H1 (cell line): ENCODE measurements around the gene SPSB3. TPM values are rescaled to one million over a fixed set of nuclear protein-coding genes. Genes with fewer than 3 reads are reported as not detected.

Experiments used
- CTCF ChIA-PET: fragments of 300-600 bp; sonication (Branson Sonifier 250); formaldehyde crosslinking; loops from one replicate; lab custom pipeline; 2021; ENCODE audit not compliant: partially characterized antibody; lab: Charles Lee
- POLR2A ChIA-PET: fragments of 300-600 bp; sonication (Branson Sonifier 250); formaldehyde crosslinking; loops from one replicate; lab custom pipeline; 2021; ENCODE audit warnings: inconsistent platforms; ENCODE audit not compliant: partially characterized antibody; lab: Charles Lee
- DNase-seq, 2 experiments: peaks; one replicate each; pipeline versions ENCODE4 v3.0.0 to v3.0.0-alpha.2; 2010 to 2022; ENCODE audit warnings: low spot score in 2 of 2, low read depth in 1 of 2, mixed read lengths in 1 of 2
- FAIRE-seq: peaks from 2 replicates; lab custom pipeline; 2011; peaks lifted over from hg19 to GRCh38; lab: Jason Lieb, UNC
- H2AFZ ChIP-seq: 2 replicates; pipeline ENCODE4 v1.8.1; 2012; ENCODE audit warnings: low read length, inconsistent platforms
- H2AK5ac ChIP-seq: 2 replicates; pipeline ENCODE4 v1.6.1; 2013; ENCODE audit warnings: low read depth, low read length
- H2BK120ac ChIP-seq: replicated peaks from 2 replicates; pipeline ENCODE3; 2013; ENCODE audit warnings: low read depth, low read length, inconsistent platforms
- H2BK12ac ChIP-seq: 2 replicates; pipeline ENCODE4 v1.6.1; 2013; ENCODE audit warnings: low read depth, low read length
- H2BK15ac ChIP-seq: 2 replicates; pipeline ENCODE4 v1.6.1; 2013; ENCODE audit warnings: low read length
- H2BK20ac ChIP-seq: 2 replicates; pipeline ENCODE4 v1.6.1; 2013; ENCODE audit warnings: low read length
- H2BK5ac ChIP-seq: 2 replicates; pipeline ENCODE4 v1.6.1; 2013; ENCODE audit warnings: low read depth, low read length
- H3K14ac ChIP-seq: 2 replicates; pipeline ENCODE4 v1.6.1; 2013; ENCODE audit warnings: inconsistent platforms; ENCODE audit not compliant: insufficient read length
- H3K18ac ChIP-seq: 2 replicates; pipeline ENCODE4 v1.6.1; 2013; ENCODE audit warnings: low read length; ENCODE audit errors: extremely low read depth
- H3K23ac ChIP-seq: 2 replicates; pipeline ENCODE4 v1.6.1; 2013; ENCODE audit warnings: inconsistent platforms; ENCODE audit not compliant: insufficient read length
- H3K23me2 ChIP-seq: 2 replicates; pipeline ENCODE4 v1.6.1; 2013; ENCODE audit warnings: low read depth, low read length
- H3K27ac ChIP-seq: 2 replicates; pipeline ENCODE4 v1.6.1; 2011; ENCODE audit warnings: low read depth, low read length, inconsistent platforms
- H3K27me3 ChIP-seq, 4 experiments: replicated peaks in 1 of 4; 1 replicate in 1 of 4; 2 replicates in 3 of 4; pipeline versions ENCODE4 v1.6.1 to v1.8.1; 2011 to 2013; ENCODE audit warnings: low read length in 3 of 4, mild to moderate bottlenecking in 3 of 4, inconsistent platforms in 2 of 4, mixed read lengths in 2 of 4, moderate library complexity in 1 of 4; ENCODE audit not compliant: control insufficient read depth in 3 of 4, insufficient read depth in 3 of 4; ENCODE audit errors: extremely low read depth in 1 of 4
- H3K36me3 ChIP-seq, 4 experiments: 2 replicates each; pipeline versions ENCODE4 v1.6.1 to v1.8.1; 2011 to 2013; ENCODE audit warnings: mild to moderate bottlenecking in 4 of 4, low read length in 3 of 4, moderate library complexity in 2 of 4, control low read depth in 1 of 4, inconsistent platforms in 1 of 4; ENCODE audit not compliant: insufficient read depth in 4 of 4, control insufficient read depth in 2 of 4
- H3K4ac ChIP-seq: replicated peaks from 2 replicates; pipeline ENCODE3; 2013; ENCODE audit warnings: low read length, low read depth, mixed read lengths, inconsistent platforms; ENCODE audit not compliant: insufficient read length
- H3K4me1 ChIP-seq, 4 experiments: replicated peaks in 1 of 4; 1 replicate in 1 of 4; 2 replicates in 3 of 4; pipeline versions ENCODE4 v1.6.1 to v1.8.1; 2011 to 2013; ENCODE audit warnings: low read length in 3 of 4, inconsistent platforms in 2 of 4, mixed read lengths in 1 of 4; ENCODE audit not compliant: insufficient read depth in 4 of 4, control insufficient read depth in 3 of 4
- H3K4me2 ChIP-seq, 2 experiments: 2 replicates each; pipeline versions ENCODE4 v1.6.1 to v1.8.1; 2011 to 2013; ENCODE audit warnings: low read depth in 2 of 2, low read length in 2 of 2, control low read depth in 1 of 2, inconsistent platforms in 1 of 2, mild to moderate bottlenecking in 1 of 2; ENCODE audit not compliant: insufficient read depth in 1 of 2
- H3K4me3 ChIP-seq, 4 experiments: fragments of 200-600, 300-600 bp in 1 of 4; sonication (generic), shearing (Covaris generic), sonication (Bioruptor Twin) in 1 of 4; 2 replicates each; pipeline versions ENCODE4 v1.5.1 to v1.8.1; 2011 to 2016; ENCODE audit warnings: low read length in 4 of 4, low read depth in 3 of 4, control low read depth in 2 of 4, inconsistent platforms in 2 of 4, mild to moderate bottlenecking in 2 of 4, mixed read lengths in 1 of 4, moderate library complexity in 1 of 4; ENCODE audit not compliant: insufficient read depth in 2 of 4; ENCODE audit errors: extremely low read depth in 1 of 4
- H3K56ac ChIP-seq: replicated peaks from 2 replicates; pipeline ENCODE3; 2013; ENCODE audit warnings: low read depth, mild to moderate bottlenecking, mixed read lengths, low read length, inconsistent platforms; ENCODE audit not compliant: insufficient read length
- H3K79me1 ChIP-seq: 2 replicates; pipeline ENCODE4 v1.6.1; 2013; ENCODE audit warnings: low read depth, low read length, control low read depth
- H3K79me2 ChIP-seq, 2 experiments: 2 replicates each; pipeline versions ENCODE4 v1.6.1 to v1.8.1; 2012 to 2013; ENCODE audit warnings: low read length in 2 of 2, mild to moderate bottlenecking in 2 of 2, inconsistent platforms in 1 of 2; ENCODE audit not compliant: insufficient read depth in 2 of 2, control insufficient read depth in 1 of 2
- H3K9ac ChIP-seq, 4 experiments: replicated peaks in 1 of 4; 1 replicate in 1 of 4; 2 replicates in 3 of 4; pipeline versions ENCODE4 v1.6.1 to v1.8.1; 2011 to 2013; ENCODE audit warnings: low read depth in 3 of 4, low read length in 3 of 4, control low read depth in 2 of 4, mild to moderate bottlenecking in 2 of 4, moderate library complexity in 2 of 4, inconsistent platforms in 1 of 4; ENCODE audit errors: extremely low read depth in 1 of 4
- H3K9me3 ChIP-seq, 2 experiments: 2 replicates each; pipeline versions ENCODE4 v1.6.1 to v1.8.1; 2012 to 2013; ENCODE audit warnings: mild to moderate bottlenecking in 2 of 2, moderate library complexity in 2 of 2, control low read depth in 1 of 2, inconsistent platforms in 1 of 2, low read depth in 1 of 2, low read length in 1 of 2, mixed read lengths in 1 of 2; ENCODE audit not compliant: insufficient read depth in 2 of 2
- H4K20me1 ChIP-seq, 2 experiments: replicated peaks in 1 of 2; 2 replicates each; pipeline versions ENCODE3 to v1.8.1; 2011 to 2013; ENCODE audit warnings: inconsistent platforms in 2 of 2, low read length in 2 of 2, mild to moderate bottlenecking in 1 of 2; ENCODE audit not compliant: insufficient read depth in 2 of 2, control insufficient read depth in 1 of 2
- H4K5ac ChIP-seq: 2 replicates; pipeline ENCODE4 v1.6.1; 2013; ENCODE audit warnings: low read length, low read depth, mixed read lengths, inconsistent platforms; ENCODE audit not compliant: insufficient read length
- H4K8ac ChIP-seq: 2 replicates; pipeline ENCODE4 v1.8.0; 2013; ENCODE audit warnings: mild to moderate bottlenecking, moderate library complexity, low read length, inconsistent platforms; ENCODE audit not compliant: insufficient read depth; ENCODE audit errors: extremely low read depth
- H4K91ac ChIP-seq: replicated peaks from 2 replicates; pipeline ENCODE3; 2013; ENCODE audit warnings: low read length, mixed read lengths, inconsistent platforms; ENCODE audit not compliant: insufficient read length
- ASH2L ChIP-seq: fragments of 200-600, 300-600 bp; sonication (generic); IDR thresholded peaks from one replicate; pipeline ENCODE4 v1.7.1; 2017; ENCODE audit warnings: low read length
- FOSL1 ChIP-seq: IDR thresholded peaks from 2 replicates; pipeline ENCODE4 v1.6.1; 2011; ENCODE audit warnings: mild to moderate bottlenecking, low read depth, low read length, moderate library complexity; ENCODE audit not compliant: insufficient read depth
- GTF2F1 ChIP-seq: IDR thresholded peaks from 2 replicates; pipeline ENCODE4 v1.6.1; 2012; ENCODE audit warnings: low read depth, low read length, improper control_type of control experiment, borderline replicate concordance
- MAFK ChIP-seq: IDR thresholded peaks from 2 replicates; pipeline ENCODE4 v1.6.1; 2012; ENCODE audit warnings: low read depth, mild to moderate bottlenecking, improper control_type of control experiment, low read length
- POLR2A ChIP-seq, 2 experiments: IDR thresholded peaks; 1 replicate in 1 of 2; 2 replicates in 1 of 2; pipeline ENCODE4 v1.6.1; 2011; ENCODE audit warnings: low read depth in 2 of 2, low read length in 2 of 2, mild to moderate bottlenecking in 2 of 2; ENCODE audit errors: control extremely low read depth in 1 of 2
- RBBP5 ChIP-seq: IDR thresholded peaks from 2 replicates; pipeline ENCODE4 v1.7.1; 2012; ENCODE audit warnings: low read depth, mild to moderate bottlenecking, inconsistent platforms, low read length, moderate library complexity, borderline replicate concordance
- RNF2 ChIP-seq: fragments of 200-900, 300-1000 bp; sonication (generic); IDR thresholded peaks from 2 replicates; pipeline ENCODE4 v1.7.1; 2016; ENCODE audit warnings: borderline replicate concordance, low read depth, mild to moderate bottlenecking, antibody characterized with exemption, low read length; ENCODE audit not compliant: poor library complexity, severe bottlenecking; ENCODE audit errors: missing control alignments
- SIN3A ChIP-seq, 2 experiments: IDR thresholded peaks in 1 of 2; conservative IDR thresholded peaks in 1 of 2; 2 replicates each; pipeline ENCODE4 v1.6.1; 2011 to 2012; ENCODE audit warnings: low read length in 2 of 2, improper control_type of control experiment in 1 of 2, low read depth in 1 of 2, mild to moderate bottlenecking in 1 of 2
- WGBS, 2 experiments: shearing (Covaris generic) in 1 of 2; methylation state at CpG; one replicate each; pipeline versions ENCODE4 v1.1.6 to v1.1.7; 2013 to 2015; ENCODE audit warnings: low lambda C conversion rate in 2 of 2, mixed read lengths in 2 of 2, inconsistent platforms in 1 of 2, low coverage in 1 of 2, missing lambda C conversion rate in 1 of 2; ENCODE audit not compliant: insufficient replicate concordance in 2 of 2, insufficient coverage in 1 of 2, insufficient read length in 1 of 2; ENCODE audit errors: extremely low coverage in 1 of 2, missing lambda C conversion rate in 1 of 2; 5-methylcytosine and 5-hydroxymethylcytosine counted together
- polyA plus RNA-seq, 7 experiments: library from polyadenylated mRNA; depleted of rRNA in 3 of 7; stranded (reverse) in 5 of 7; unstranded in 2 of 7; fragments of >200 nt in 5 of 7; fragments of 200-250 nt in 2 of 7; gene quantifications; 1 replicate in 5 of 7; 2 replicates in 1 of 7; 4 replicates in 1 of 7; pipeline versions ENCODE4 v1.2.1 to v1.2.3, GENCODE V29; 2011 to 2013; ENCODE audit warnings: missing spikeins in 2 of 7, mixed read lengths in 2 of 7
- total RNA-seq: library from RNA; stranded (reverse); fragmentation: NEBNext Ultra II Directional; extraction: Animal tissue kit (Norgen Biotek cat#: 25700); gene quantifications from 2 replicates; pipeline ENCODE4 v1.2.1, GENCODE V29; 2021
- TF ChIP-seq, protein P1 (sequence below): IDR thresholded peaks from 2 replicates; pipeline ENCODE4 v1.6.1; 2011; ENCODE audit warnings: low read depth, mild to moderate bottlenecking, low read length; ENCODE audit not compliant: insufficient read depth
- TF ChIP-seq, protein P2 (sequence below), 3 experiments: IDR thresholded peaks; 1 replicate in 2 of 3; 2 replicates in 1 of 3; pipeline versions ENCODE4 v1.5.1 to v1.6.1; 2011; ENCODE audit warnings: low read length in 3 of 3, mild to moderate bottlenecking in 3 of 3, inconsistent platforms in 2 of 3, low read depth in 1 of 3, moderate library complexity in 1 of 3; ENCODE audit not compliant: insufficient read depth in 1 of 3; ENCODE audit errors: control extremely low read depth in 1 of 3

Gene SPSB3
- total and polyA plus RNA-seq, 2 of the 8 experiments (the other 6 are each of a cell fraction or from before 2014, with no cell fraction given), result 22.5 to 37.8 TPM

DNA sequence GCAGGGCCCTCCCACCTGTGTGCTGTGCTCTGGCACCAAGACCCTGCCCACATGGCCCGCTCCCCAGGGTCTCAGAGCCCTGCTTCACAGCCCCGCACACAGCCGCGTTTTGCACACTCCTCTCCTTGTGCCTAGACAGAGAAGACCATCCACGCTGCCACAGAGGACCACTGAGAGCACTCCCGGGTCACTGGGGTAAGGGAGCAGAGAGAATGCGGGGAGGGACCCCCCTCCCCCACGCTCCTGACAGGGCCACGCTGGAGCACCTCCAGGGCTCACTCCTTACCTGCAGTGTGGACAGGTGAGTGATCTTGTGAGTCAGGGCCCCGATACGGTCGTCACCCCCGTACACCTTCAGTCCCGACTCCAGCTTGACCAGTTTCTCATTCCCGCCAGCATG, 37.2 kb upstream of the SPSB3 start:
- Histone ChIP-seq H2BK20ac (no peak overlapping the region), H4K91ac (no peak overlapping the region), H4K8ac (no peak overlapping the region; the same call in 1 of the 2 replicates), H3K18ac (no peak overlapping the region), H4K5ac (no peak overlapping the region), H3K27ac (no peak overlapping the region), H3K56ac (no peak overlapping the region), H4K20me1 (peaks cover 4 to 9% of the 10 kb centered on the region in 2 experiments), H3K9ac (no peak overlapping the region), H2BK120ac (no peak overlapping the region), H2BK5ac (no peak overlapping the region), H2BK15ac (no peak overlapping the region), H3K9me3 (no peaks in the 10 kb centered on the region), H3K23me2 (no peaks in the 10 kb centered on the region), H3K79me1 (no peaks in the 10 kb centered on the region; the same call in 1 of the 2 replicates), H3K36me3 (peaks cover 0 to 9% (median 4%) of the 10 kb centered on the region in 4 experiments; a peak in 5 of 8 replicates), H3K4me1 (no peaks in the 10 kb centered on the region), H3K27me3 (no peaks in the 10 kb centered on the region), H2AFZ (no peak overlapping the region), H3K14ac (no peak overlapping the region), H3K4ac (no peak overlapping the region), H2AK5ac (no peak overlapping the region), H2BK12ac (no peak overlapping the region), H3K79me2 (no peaks in the 10 kb centered on the region), H3K4me2 (no peak overlapping the region), H3K23ac (no peak overlapping the region), H3K4me3 (no peak overlapping the region)
- no peak for FAIRE-seq
- ChIA-PET CTCF (no interaction called here), POLR2A (interaction anchor here (1.0 kb wide), 1 partner anchor 28 kb away, joined by 3 read pairs; no protein-coding TSS in a partner anchor)
- WGBS, 2 experiments, result 97% methylated on average over 14 of the region's 15 CpGs; no CpG with 5 or more reads in 1 of the 2 experiments
- no peak for DNase-seq
- no peak for TF ChIP-seq RNF2
- TF ChIP-seq, protein P1, sequence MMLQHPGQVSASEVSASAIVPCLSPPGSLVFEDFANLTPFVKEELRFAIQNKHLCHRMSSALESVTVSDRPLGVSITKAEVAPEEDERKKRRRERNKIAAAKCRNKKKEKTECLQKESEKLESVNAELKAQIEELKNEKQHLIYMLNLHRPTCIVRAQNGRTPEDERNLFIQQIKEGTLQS, result no peak
- TF ChIP-seq FOSL1, result no peak
- TF ChIP-seq GTF2F1, result no peak
- TF ChIP-seq SIN3A (conservative IDR thresholded peaks at IDR 0.05 in 1 of 2, IDR thresholded peaks at IDR 0.05 in 1 of 2; ENCODE audit: low read depth in 1 of 2, low read length in 2 of 2), result no peak
- TF ChIP-seq ASH2L, result no peak
- no peak for TF ChIP-seq MAFK
- no peak for TF ChIP-seq POLR2A (IDR thresholded peaks at IDR 0.05; ENCODE audit: control extremely low read depth in 1 of 2, low read depth in 2 of 2, low read length in 2 of 2)
- TF ChIP-seq RBBP5, result no peak
- TF ChIP-seq, protein P2, sequence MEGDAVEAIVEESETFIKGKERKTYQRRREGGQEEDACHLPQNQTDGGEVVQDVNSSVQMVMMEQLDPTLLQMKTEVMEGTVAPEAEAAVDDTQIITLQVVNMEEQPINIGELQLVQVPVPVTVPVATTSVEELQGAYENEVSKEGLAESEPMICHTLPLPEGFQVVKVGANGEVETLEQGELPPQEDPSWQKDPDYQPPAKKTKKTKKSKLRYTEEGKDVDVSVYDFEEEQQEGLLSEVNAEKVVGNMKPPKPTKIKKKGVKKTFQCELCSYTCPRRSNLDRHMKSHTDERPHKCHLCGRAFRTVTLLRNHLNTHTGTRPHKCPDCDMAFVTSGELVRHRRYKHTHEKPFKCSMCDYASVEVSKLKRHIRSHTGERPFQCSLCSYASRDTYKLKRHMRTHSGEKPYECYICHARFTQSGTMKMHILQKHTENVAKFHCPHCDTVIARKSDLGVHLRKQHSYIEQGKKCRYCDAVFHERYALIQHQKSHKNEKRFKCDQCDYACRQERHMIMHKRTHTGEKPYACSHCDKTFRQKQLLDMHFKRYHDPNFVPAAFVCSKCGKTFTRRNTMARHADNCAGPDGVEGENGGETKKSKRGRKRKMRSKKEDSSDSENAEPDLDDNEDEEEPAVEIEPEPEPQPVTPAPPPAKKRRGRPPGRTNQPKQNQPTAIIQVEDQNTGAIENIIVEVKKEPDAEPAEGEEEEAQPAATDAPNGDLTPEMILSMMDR (IDR thresholded peaks at IDR 0.05; ENCODE audit: control extremely low read depth in 1 of 3, insufficient read depth in 1 of 3, low read depth in 1 of 3, low read length in 3 of 3), result no peak
